HepG2 (cell line): ENCODE results near the gene ETFB. TPM values are rescaled to one million over a fixed set of nuclear protein-coding genes. Genes with fewer than 3 reads are reported as not detected.

Experiments
- BCL3 ChIP-seq: sonication (generic); formaldehyde crosslinking; IDR thresholded peaks from 2 replicates; pipeline ENCODE4 v1.5.1; 2020; ENCODE audit warnings: mild to moderate bottlenecking, missing genetic modification reagents, moderate library complexity
- BORCS8-MEF2B ChIP-seq: sonication (generic); formaldehyde crosslinking; IDR thresholded peaks from 2 replicates; pipeline ENCODE4 v1.8.0; 2022; ENCODE audit warnings: mild to moderate bottlenecking, missing genetic modification reagents
- DPF2 ChIP-seq: sonication (generic); formaldehyde crosslinking; IDR thresholded peaks from 2 replicates; pipeline ENCODE4 v1.4.0; 2020; ENCODE audit warnings: mild to moderate bottlenecking, low read depth, missing genetic modification reagents, borderline replicate concordance
- ETV5 ChIP-seq: IDR thresholded peaks from 2 replicates; pipeline ENCODE4 v1.6.1; 2018; ENCODE audit warnings: missing biosample characterization, missing genetic modification reagents, inconsistent platforms, borderline replicate concordance
- HMGXB4 ChIP-seq, 2 experiments: sonication (generic) in 1 of 2; formaldehyde crosslinking in 1 of 2; IDR thresholded peaks; 2 replicates each; pipeline versions ENCODE4 v1.4.0 to v1.6.1; 2018 to 2020; ENCODE audit warnings: missing genetic modification reagents in 2 of 2, borderline replicate concordance in 1 of 2, low read depth in 1 of 2, mild to moderate bottlenecking in 1 of 2, missing biosample characterization in 1 of 2
- KDM5B ChIP-seq: sonication (generic); formaldehyde crosslinking; IDR thresholded peaks from 2 replicates; pipeline ENCODE4 v1.4.0; 2020; ENCODE audit warnings: missing genetic modification reagents, mild to moderate bottlenecking, borderline replicate concordance
- KLF12 ChIP-seq: sonication (generic); formaldehyde crosslinking; IDR thresholded peaks from 2 replicates; pipeline ENCODE4 v1.4.0; 2020; ENCODE audit warnings: missing genetic modification reagents, borderline replicate concordance
- MXD3 ChIP-seq: IDR thresholded peaks from 2 replicates; pipeline ENCODE4 v1.6.1; 2016; ENCODE audit warnings: mild to moderate bottlenecking, missing biosample characterization, missing genetic modification reagents
- NONO ChIP-seq, 2 experiments: fragments of 450-650 bp in 1 of 2; sonication (generic) in 1 of 2; formaldehyde crosslinking in 1 of 2; IDR thresholded peaks in 1 of 2; conservative IDR thresholded peaks in 1 of 2; 2 replicates each; pipeline versions ENCODE4 v1.6.1 to v1.8.0; 2017 to 2022; ENCODE audit warnings: mild to moderate bottlenecking in 1 of 2, missing genetic modification reagents in 1 of 2, moderate library complexity in 1 of 2
- POLR2AphosphoS5 ChIP-seq: IDR thresholded peaks from 2 replicates; pipeline ENCODE4 v1.6.1; 2012; ENCODE audit warnings: low read depth, low read length
- RERE ChIP-seq: IDR thresholded peaks from 2 replicates; pipeline ENCODE4 v1.6.1; 2016; ENCODE audit warnings: low read depth, missing genetic modification reagents, missing compliant biosample characterization
- SAP130 ChIP-seq: IDR thresholded peaks from 2 replicates; pipeline ENCODE4 v1.6.1; 2016; ENCODE audit warnings: low read depth
- SP1 ChIP-seq, 2 experiments: fragments of 450-650 bp in 1 of 2; sonication (generic) in 1 of 2; formaldehyde crosslinking in 1 of 2; IDR thresholded peaks; 2 replicates each; pipeline versions ENCODE4 v1.4.0 to v1.6.1; 2016 to 2020; ENCODE audit warnings: missing genetic modification reagents in 1 of 2
- TGIF2 ChIP-seq: IDR thresholded peaks from 2 replicates; pipeline ENCODE4 v1.6.1; 2016; ENCODE audit warnings: control low read depth, missing compliant biosample characterization
- ZNF570 ChIP-seq: sonication (generic); formaldehyde crosslinking; IDR thresholded peaks from 2 replicates; pipeline ENCODE4 v1.4.0; 2020; ENCODE audit warnings: mild to moderate bottlenecking, missing genetic modification reagents, borderline replicate concordance
- ZNF598 ChIP-seq: sonication (generic); formaldehyde crosslinking; IDR thresholded peaks from 2 replicates; pipeline ENCODE4 v1.5.1; 2020; ENCODE audit warnings: mild to moderate bottlenecking, missing genetic modification reagents, borderline replicate concordance
- ZNF691 ChIP-seq: sonication (generic); formaldehyde crosslinking; IDR thresholded peaks from 2 replicates; pipeline ENCODE4 v1.4.0; 2020; ENCODE audit warnings: missing genetic modification reagents, low read depth, mild to moderate bottlenecking, borderline replicate concordance
- polyA plus RNA-seq, 8 experiments: library from polyadenylated mRNA; depleted of rRNA in 3 of 8; stranded (reverse) in 7 of 8; unstranded in 1 of 8; fragments of >200 nt; fragmentation: Illumina TruSeq in 4 of 8; extraction: Trizol in 4 of 8; gene quantifications; 2 replicates each; pipeline versions ENCODE4 v1.2.1 to v1.2.3, GENCODE V29; 2011 to 2016; ENCODE audit warnings: low read depth in 4 of 8, missing spikeins in 1 of 8, mixed read lengths in 1 of 8; ENCODE audit not compliant: insufficient read depth in 1 of 8
- total RNA-seq, 5 experiments: library from RNA; depleted of rRNA; stranded (reverse); fragments of >200 nt; fragmentation: Illumina TruSeq; extraction: Trizol; gene quantifications; 2 replicates each; pipeline ENCODE4 v1.2.3, GENCODE V29; 2016; ENCODE audit warnings: low read depth in 1 of 5

Gene ETFB
- total and polyA plus RNA-seq, 2 of the 13 experiments (the other 11 are each of a cell fraction or from before 2014, with no cell fraction given): 678 to 1,314 TPM

- TF ChIP-seq SAP130 (CRISPR knock-in tag): peak; percentile 73; the same call in 1 of the 2 replicates
- TF ChIP-seq KDM5B (CRISPR knock-in tag): peak; percentile 73; the same call in 1 of the 2 replicates
- peak; percentile 84 for TF ChIP-seq POLR2AphosphoS5
- TF ChIP-seq RERE: 0 out of 2 replicates have a peak, but pooled peaks have one; percentile 30
- TF ChIP-seq ZNF598: no peak
- peak; percentile 82; the same call in 1 of the 2 replicates for TF ChIP-seq KLF12 (CRISPR knock-in tag)
- no peak for TF ChIP-seq DPF2
- TF ChIP-seq BORCS8-MEF2B (CRISPR knock-in tag): 0 out of 2 replicates have a peak, but pooled peaks have one; percentile 24
- peak; percentile 34 to 62; a peak in 2 of 4 replicates for TF ChIP-seq HMGXB4 (CRISPR knock-in tag; IDR thresholded peaks at IDR 0.05; ENCODE audit: borderline replicate concordance in 1 of 2, low read depth in 1 of 2)
- peak; percentile 94; the same call in 1 of the 2 replicates for TF ChIP-seq TGIF2 (CRISPR knock-in tag)
- 0 out of 2 replicates have a peak, but pooled peaks have one; percentile 17 for TF ChIP-seq BCL3 (CRISPR knock-in tag)
- TF ChIP-seq NONO (IDR thresholded peaks at IDR 0.05): no peak
- peak; percentile 49; the same call in 1 of the 2 replicates for TF ChIP-seq NONO (CRISPR knock-in tag; conservative IDR thresholded peaks at IDR 0.05)
- no peak for TF ChIP-seq SP1 (IDR thresholded peaks at IDR 0.05)
- TF ChIP-seq SP1 (CRISPR knock-in tag; IDR thresholded peaks at IDR 0.05): peak; percentile 38; the same call in 1 of the 2 replicates
- peak; percentile 49; the same call in 1 of the 2 replicates for TF ChIP-seq ETV5 (CRISPR knock-in tag)
- no peak for TF ChIP-seq ZNF570 (CRISPR knock-in tag)
- peak; percentile 25; the same call in 1 of the 2 replicates for TF ChIP-seq ZNF691 (CRISPR knock-in tag)
- TF ChIP-seq MXD3 (CRISPR knock-in tag): no peak
Observed at GRCh38 chr19:51354103-51354741, 12.0 kb downstream of the ETFB start (continued).
